Testis (tissue), 3 donors: ENCODE results near the gene LRRC15. TPM values are rescaled to one million over a fixed set of nuclear protein-coding genes. Genes with fewer than 3 reads are reported as not detected.

ENCODE experiments used
- DNase-seq: peaks from one replicate; pipeline ENCODE4 v3.0.0-alpha.2; 2019
- H3K27ac ChIP-seq, 2 donors: fragments of 200-600 bp; sonication (generic); one replicate each; pipeline ENCODE4 v1.5.1; 2019
- H3K27me3 ChIP-seq: fragments of 200-600 bp; sonication (generic); one replicate; pipeline ENCODE4 v1.5.1; 2019
- H3K36me3 ChIP-seq: fragments of 200-600 bp; sonication (generic); one replicate; pipeline ENCODE4 v1.5.1; 2017; ENCODE audit warnings: low read depth; ENCODE audit errors: missing control alignments
- H3K4me1 ChIP-seq: fragments of 200-600 bp; sonication (generic); one replicate; pipeline ENCODE4 v1.5.1; 2019
- H3K4me3 ChIP-seq, 2 donors: fragments of 200-600 bp; sonication (generic); one replicate each; pipeline ENCODE4 v1.5.1; 2017 to 2019
- H3K9me3 ChIP-seq: fragments of 200-600 bp; sonication (generic); one replicate; pipeline ENCODE4 v1.5.1; 2017
- CTCF ChIP-seq, 3 experiments: fragments of 450-650 bp in 2 of 3; fragments of 200-600 bp in 1 of 3; sonication (generic) in 1 of 3; IDR thresholded peaks; one replicate each; pipeline ENCODE4 v1.5.1; 2016 to 2019; ENCODE audit warnings: antibody characterized with exemption in 3 of 3, mild to moderate bottlenecking in 2 of 3, moderate library complexity in 1 of 3
- POLR2A ChIP-seq: fragments of 450-650 bp; IDR thresholded peaks from one replicate; pipeline ENCODE4 v1.6.1; 2017; ENCODE audit warnings: antibody characterized with exemption, mild to moderate bottlenecking, moderate library complexity
- whole genome bisulfite sequencing, 2 donors: methylation state at CpG; one replicate each; pipeline ENCODE4 v1.1.5; 2018; 5-methylcytosine and 5-hydroxymethylcytosine counted together
- intact Hi-C: fragments of 100-400 bp; cut with DNase I; formaldehyde crosslinking; loops from one replicate; pipeline ENCODE4 v1.15.1; 2023; ENCODE audit warnings: low total_unique reads
- polyA plus RNA-seq: library from polyadenylated mRNA; stranded (reverse); fragments of 350-450 nt; fragmentation: Illumina TruSeq; extraction: RNeasy Lipid Tissue Mini Kit (QIAGEN cat#74804); gene quantifications from one replicate; pipeline ENCODE4 v1.2.3, GENCODE V29; 2014; ENCODE audit warnings: low read depth, low replicate concordance; ENCODE audit not compliant: insufficient read depth
- total RNA-seq, 2 donors: library from RNA; depleted of rRNA; stranded (reverse); fragments of >200 nt; gene quantifications; one replicate each; pipeline ENCODE4 v1.2.3, GENCODE V29; 2016

LRRC15 gene
- total and polyA plus RNA-seq, 3 donors from 2014 or later: 0.06 to 0.75 TPM; not detected in 1

GRCh38 chr3:194368918-194369317 is 625 bp downstream of the LRRC15 start:
- Histone ChIP-seq H3K27ac (no peak overlapping the region), H3K9me3 (no peaks in the 10 kb centered on the region), H3K4me1 (no peaks in the 10 kb centered on the region), H3K4me3 (no peak overlapping the region), H3K27me3 (no peaks in the 10 kb centered on the region), H3K36me3 (no peaks in the 10 kb centered on the region)
- TF ChIP-seq POLR2A: no peak
- no peak for TF ChIP-seq CTCF (IDR thresholded peaks at IDR 0.05)
- 73 to 84% methylated on average over 3 to 6 of the region's 6 CpGs for WGBS, 2 donors
- intact Hi-C loops: no loop called here
- no peak for DNase-seq

DNA sequence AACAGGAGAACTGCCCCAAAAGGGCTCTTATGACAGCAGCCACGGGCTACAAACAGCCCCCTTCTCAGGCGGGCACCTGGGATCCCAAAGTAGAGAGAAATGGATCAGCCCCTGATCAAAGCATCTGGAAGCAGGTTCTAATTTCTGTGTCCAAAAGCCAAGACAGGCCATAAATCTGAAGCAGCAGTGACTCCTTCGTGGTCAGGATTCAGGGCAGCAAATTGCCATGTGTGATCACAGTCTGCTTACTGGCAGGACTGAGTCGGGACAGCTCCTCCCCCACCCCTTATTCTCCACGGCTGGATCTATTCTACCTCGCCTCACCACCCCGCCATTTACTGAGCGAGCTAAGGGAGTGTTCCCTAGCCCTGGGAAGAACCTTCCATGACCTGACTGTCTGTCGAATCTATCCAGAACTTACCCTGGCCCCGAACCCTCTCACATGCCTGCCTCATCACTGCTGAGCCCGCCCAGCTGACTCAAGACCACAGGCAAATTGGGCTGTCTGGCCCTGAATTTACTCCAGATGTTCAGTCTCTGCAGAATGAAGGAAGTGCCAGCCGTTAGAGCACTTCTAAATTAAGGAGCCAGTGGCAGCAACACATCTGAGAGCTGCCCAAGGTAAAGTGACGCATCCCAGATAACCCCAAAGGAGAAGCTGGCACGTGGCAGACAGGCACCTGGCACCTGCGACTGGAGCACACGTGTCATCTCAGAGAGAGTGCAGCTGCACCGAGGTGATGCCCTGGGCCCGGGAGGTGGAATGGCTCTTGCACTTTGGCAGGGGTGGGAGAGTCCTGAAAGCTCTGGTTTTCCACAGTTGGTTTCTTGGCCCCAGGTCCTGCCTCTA is 1.3 kb downstream of the LRRC15 start:
- Histone ChIP-seq H3K27me3 (no peaks in the 10 kb centered on the region), H3K9me3 (no peaks in the 10 kb centered on the region), H3K4me3 (no peak overlapping the region), H3K4me1 (no peaks in the 10 kb centered on the region), H3K27ac (no peak overlapping the region), H3K36me3 (no peaks in the 10 kb centered on the region)
- no peak for DNase-seq
- TF ChIP-seq CTCF (IDR thresholded peaks at IDR 0.05) (no peak), POLR2A (no peak)
- WGBS, 2 donors: 72 to 86% methylated on average over 12 to 18 of the region's 18 CpGs
- intact Hi-C loops: no loop called here

GRCh38 chr3:194365978-194366490 is 3.5 kb downstream of the LRRC15 start:
- Histone ChIP-seq H3K27me3 (no peaks in the 10 kb centered on the region), H3K9me3 (no peaks in the 10 kb centered on the region), H3K4me1 (no peaks in the 10 kb centered on the region), H3K36me3 (no peaks in the 10 kb centered on the region), H3K27ac (no peak overlapping the region), H3K4me3 (no peak overlapping the region)
- 91 to 92% methylated on average over 11 to 12 of the region's 12 CpGs for WGBS, 2 donors
- DNase-seq: no peak
- TF ChIP-seq CTCF (IDR thresholded peaks at IDR 0.05): no peak
- no peak for TF ChIP-seq POLR2A
- intact Hi-C loops: no loop called here

DNA sequence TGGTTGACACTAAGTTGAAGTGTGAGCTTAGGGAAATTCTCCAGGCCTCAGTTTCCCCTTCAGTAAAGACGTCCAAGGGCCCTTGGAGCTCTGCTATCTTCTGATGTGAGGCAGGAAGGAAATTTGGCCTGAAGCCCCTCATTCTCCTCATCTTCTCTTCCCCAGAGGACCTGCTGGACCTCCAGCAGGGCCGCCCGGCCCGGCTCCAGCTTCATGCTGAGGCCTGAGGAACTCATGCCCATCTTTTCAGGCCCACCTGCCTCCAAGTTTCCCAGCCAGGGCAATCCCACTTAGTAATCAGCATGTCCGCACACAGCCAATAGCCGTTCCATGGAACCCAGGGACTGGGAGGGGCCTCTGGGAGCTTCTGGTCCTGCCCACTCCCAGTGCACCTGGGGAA is 4.0 kb downstream of the LRRC15 start:
- TF ChIP-seq POLR2A (no peak), CTCF (IDR thresholded peaks at IDR 0.05) (no peak)
- H3K36me3 ChIP-seq: no peaks in the 10 kb centered on the region
- no peak for DNase-seq
- 94 to 96% methylated on average over 6 of the region's 6 CpGs for WGBS, 2 donors
- no peak overlapping the region for H3K4me3 ChIP-seq
- H3K27me3 ChIP-seq: no peaks in the 10 kb centered on the region
- H3K4me1 ChIP-seq: no peaks in the 10 kb centered on the region
- no peak overlapping the region for H3K27ac ChIP-seq
- no peaks in the 10 kb centered on the region for H3K9me3 ChIP-seq
- intact Hi-C loops: no loop called here
